Measurements from ENCODE around the gene GNAI3. TPM values are rescaled to one million over a fixed set of nuclear protein-coding genes. Genes with fewer than 3 reads are reported as not detected.
A peak's percentile ranks its signal among the peaks of the same experiment; 100 is the strongest.

The GNAI3 gene
- total RNA-seq, 4 donors from 2014 or later, result 2.3 to 20.0 (median 5.8) TPM

- intact Hi-C loops (cut with DNase I; ENCODE audit: low total_unique reads), result loop anchor here (2.0 kb wide), 1 partner anchor 41 kb away; no protein-coding TSS in a partner anchor
- no peak for TF ChIP-seq POLR2A (IDR thresholded peaks at IDR 0.05)
- Histone ChIP-seq H3K36me3 (no peaks in the 10 kb centered on the region), H3K9me3 (no peaks in the 10 kb centered on the region), H3K27me3 (no peaks in the 10 kb centered on the region), H3K4me3 (no peak overlapping the region), H3K27ac (no peak overlapping the region), H3K4me1 (no peaks in the 10 kb centered on the region)
- no peak for DNase-seq
Observed at GRCh38 chr1:109531826-109532364, 16.5 kb upstream of the GNAI3 start.

GRCh38 chr1:109532365-109533136 is 15.9 kb upstream of the GNAI3 start:
- TF ChIP-seq POLR2A (IDR thresholded peaks at IDR 0.05), result no peak
- TF ChIP-seq CTCF (IDR thresholded peaks at IDR 0.05), result peak; percentile 96 to 99 (median 97)

GRCh38 chr1:109534307-109534858 is 14.0 kb upstream of the GNAI3 start:
- Histone ChIP-seq H3K27me3 (no peaks in the 10 kb centered on the region), H3K9me3 (no peaks in the 10 kb centered on the region), H3K36me3 (no peaks in the 10 kb centered on the region), H3K4me3 (no peak overlapping the region), H3K4me1 (no peaks in the 10 kb centered on the region), H3K27ac (no peak overlapping the region)
- TF ChIP-seq POLR2A (IDR thresholded peaks at IDR 0.05), result no peak
- TF ChIP-seq CTCF (IDR thresholded peaks at IDR 0.05), result no peak
- intact Hi-C loops (cut with DNase I; ENCODE audit: low total_unique reads), result no loop called here
- no peak for DNase-seq

More at GRCh38 chr1:109532365-109533136, 15.9 kb upstream of the GNAI3 start:
- Histone ChIP-seq H3K36me3 (no peaks in the 10 kb centered on the region), H3K9me3 (no peaks in the 10 kb centered on the region), H3K27me3 (no peaks in the 10 kb centered on the region), H3K27ac (no peak overlapping the region), H3K4me1 (no peaks in the 10 kb centered on the region), H3K4me3 (no peak overlapping the region)
- DNase-seq, result peak; percentile 80 to 85
- intact Hi-C loops (cut with DNase I; ENCODE audit: low total_unique reads), result loop anchor here (2.0 kb wide), 1 partner anchor 42 kb away; no protein-coding TSS in a partner anchor

GRCh38 chr1:109535481-109535880 is 12.9 kb upstream of the GNAI3 start:
- DNase-seq, result no peak
- TF ChIP-seq CTCF (IDR thresholded peaks at IDR 0.05), result no peak
- no peak for TF ChIP-seq POLR2A (IDR thresholded peaks at IDR 0.05)
- H3K4me1 ChIP-seq, result no peaks in the 10 kb centered on the region
- no peaks in the 10 kb centered on the region for H3K9me3 ChIP-seq
- intact Hi-C loops (cut with DNase I; ENCODE audit: low total_unique reads), result no loop called here
- no peaks in the 10 kb centered on the region for H3K36me3 ChIP-seq
- no peak overlapping the region for H3K4me3 ChIP-seq
- no peaks in the 10 kb centered on the region for H3K27me3 ChIP-seq
- H3K27ac ChIP-seq, result peak overlapping the region; percentile 0 to 53

GRCh38 chr1:109535971-109536491 is 12.4 kb upstream of the GNAI3 start:
- Histone ChIP-seq H3K36me3 (no peaks in the 10 kb centered on the region), H3K4me3 (no peak overlapping the region), H3K9me3 (no peaks in the 10 kb centered on the region), H3K4me1 (no peaks in the 10 kb centered on the region), H3K27me3 (no peaks in the 10 kb centered on the region), H3K27ac (peak overlapping the region; percentile 0 to 53)
- no peak for TF ChIP-seq POLR2A (IDR thresholded peaks at IDR 0.05)
- no peak for TF ChIP-seq CTCF (IDR thresholded peaks at IDR 0.05)
- peak; percentile 34 to 36 for DNase-seq
- intact Hi-C loops (cut with DNase I; ENCODE audit: low total_unique reads), result no loop called here
